Measurements from ENCODE around the gene ROR2.
"Not testable (repeated sequence)": the region's sequence is repeated elsewhere in the genome, so short reads cannot be mapped to it uniquely, and the experiment has no call there.

ROR2 gene

DNA sequence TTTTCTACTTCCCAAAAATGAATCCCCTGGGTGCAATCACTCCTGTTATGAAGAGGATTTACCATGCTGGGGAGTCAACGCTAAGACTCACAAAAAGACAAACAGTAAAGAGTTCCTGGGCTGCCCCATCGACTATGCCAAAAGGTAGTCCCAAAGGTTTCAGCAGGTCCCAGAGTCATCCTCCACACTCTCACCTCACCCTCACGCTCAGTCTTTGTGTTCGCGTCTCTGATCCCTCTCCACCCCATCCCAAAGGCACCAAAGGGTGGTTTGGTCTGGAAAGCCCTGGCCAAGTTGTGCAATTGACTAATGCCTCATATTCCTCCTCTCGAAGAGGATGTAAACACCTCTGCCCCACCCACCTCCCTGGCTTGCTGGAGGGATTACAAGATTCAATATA, 286.2 kb downstream of the ROR2 start:
- no peak for DNase-seq

DNA sequence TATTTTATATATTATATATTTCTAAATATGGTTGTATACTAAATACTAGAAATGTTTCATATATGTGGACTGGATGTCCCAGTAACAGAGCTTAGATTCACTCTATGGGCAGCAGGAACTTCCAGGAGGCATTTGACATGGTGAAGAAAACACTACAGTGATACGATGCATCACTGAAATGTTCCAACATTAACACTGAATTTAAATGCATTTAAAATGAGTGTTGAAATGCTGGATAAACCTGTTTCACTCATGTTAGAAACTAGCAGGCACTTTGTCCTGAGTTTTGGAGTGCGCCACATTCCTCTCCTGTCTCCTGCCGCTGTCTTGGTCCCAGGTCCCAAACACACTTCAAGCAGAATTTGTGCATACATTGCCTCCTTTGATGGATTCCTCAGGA, 288.6 kb downstream of the ROR2 start:
- no peak for DNase-seq

DNA sequence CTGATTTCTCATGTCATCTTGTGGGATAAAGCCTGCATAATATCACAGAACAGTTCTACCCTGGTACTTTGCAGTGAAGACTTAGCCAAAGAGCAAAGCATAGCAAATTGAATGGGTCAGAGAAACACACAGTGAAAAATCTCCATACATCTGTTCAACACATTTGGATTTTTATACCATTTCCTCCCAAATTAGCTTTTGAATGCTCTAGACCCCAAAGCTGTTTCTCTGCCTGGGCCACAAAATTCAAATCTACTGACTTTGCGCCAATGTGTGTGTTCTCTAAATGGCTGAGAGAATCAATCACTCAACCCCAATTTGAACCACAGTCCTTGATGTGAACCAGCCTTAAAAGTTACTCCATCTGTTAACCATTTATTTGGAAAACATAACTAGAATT, 289.5 kb downstream of the ROR2 start:
- DNase-seq = no peak

- no peak for DNase-seq
These were observed 290.2 kb downstream of the ROR2 start for GRCh38 chr9:91659529-91660495.

DNA sequence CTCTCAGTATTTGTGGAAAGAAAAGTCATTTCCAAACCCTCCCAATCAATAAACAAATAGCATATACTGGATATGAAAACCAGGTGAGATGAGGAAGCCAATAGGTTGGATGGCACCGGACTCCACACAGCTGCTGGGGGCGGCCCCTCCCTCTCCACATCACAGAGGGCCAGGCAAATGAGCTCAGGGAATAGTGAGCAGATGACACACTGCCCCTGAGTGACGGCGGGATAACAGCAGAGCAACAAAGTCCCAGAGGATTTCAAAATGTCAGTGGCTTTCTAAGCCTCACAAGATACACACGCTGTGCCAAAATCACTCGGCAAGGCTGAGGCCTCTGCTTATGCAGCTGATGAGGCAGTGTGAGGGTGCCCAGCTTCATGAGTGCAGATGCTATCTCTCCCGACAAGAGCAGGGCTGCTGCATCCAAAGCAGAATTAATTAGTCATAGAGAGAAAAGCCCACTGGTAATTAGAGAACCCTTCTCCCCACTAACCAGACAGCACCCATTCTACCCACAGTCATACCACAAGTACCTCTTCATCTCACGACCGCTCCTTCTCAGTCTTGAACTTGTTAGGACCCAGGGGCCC, 291.4 kb downstream of the ROR2 start:
- DNase-seq = peak; percentile 5

GRCh38 chr9:91657501-91657900, 292.5 kb downstream of the ROR2 start:
- DNase-seq = no peak

- no peak for DNase-seq
These were observed 294.4 kb downstream of the ROR2 start for GRCh38 chr9:91655658-91656057.

DNA sequence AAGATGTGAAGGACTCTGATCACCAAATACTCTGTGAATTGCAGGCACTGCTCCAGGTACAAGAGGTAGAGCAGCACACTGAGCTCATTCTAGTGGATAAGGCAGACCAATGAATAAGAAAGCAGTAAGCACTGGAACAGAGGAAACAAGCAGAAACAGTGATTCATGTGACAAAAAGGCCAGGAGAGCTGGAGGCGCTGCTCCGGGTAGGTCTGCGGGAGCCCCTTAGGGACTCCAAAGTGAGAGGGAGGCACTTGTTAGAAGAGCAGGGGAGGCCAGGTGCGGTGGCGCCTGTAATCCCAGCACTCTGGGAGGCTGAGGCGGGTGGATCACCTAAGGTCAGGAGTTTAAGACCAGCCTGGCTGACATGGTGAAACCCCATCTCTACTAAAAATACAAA, 294.8 kb downstream of the ROR2 start:
- no peak for DNase-seq

GRCh38 chr9:91654527-91654926, 295.5 kb downstream of the ROR2 start:
- no peak for DNase-seq

- no peak for DNase-seq
These were observed 302.7 kb downstream of the ROR2 start for GRCh38 chr9:91647371-91647770.

GRCh38 chr9:91646702-91647101, 303.3 kb downstream of the ROR2 start:
- DNase-seq = no peak

DNA sequence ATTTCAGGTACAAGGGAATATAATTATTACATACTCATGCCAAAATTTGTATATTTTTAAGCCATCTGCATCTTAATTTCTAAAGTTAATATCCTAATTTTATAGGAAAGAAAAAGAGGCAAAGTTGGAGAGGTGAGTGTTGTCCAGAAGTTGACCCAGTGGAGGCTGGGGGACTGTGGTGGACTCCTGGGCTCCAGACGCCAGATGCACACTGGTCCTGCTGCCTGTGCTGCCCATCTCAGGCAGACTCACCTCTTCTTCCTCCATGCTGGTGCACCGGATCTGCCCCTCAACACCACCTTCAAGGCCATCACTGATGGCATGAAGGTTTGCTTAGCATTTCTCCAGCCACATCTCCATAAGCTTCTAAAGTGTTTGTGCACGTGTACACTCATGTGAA, 305.6 kb downstream of the ROR2 start:
- DNase-seq = no peak

GRCh38 chr9:91643481-91644077, 306.4 kb downstream of the ROR2 start:
- DNase-seq = no peak

- no peak for DNase-seq
These were observed 307.3 kb downstream of the ROR2 start for GRCh38 chr9:91642771-91643170.

DNA sequence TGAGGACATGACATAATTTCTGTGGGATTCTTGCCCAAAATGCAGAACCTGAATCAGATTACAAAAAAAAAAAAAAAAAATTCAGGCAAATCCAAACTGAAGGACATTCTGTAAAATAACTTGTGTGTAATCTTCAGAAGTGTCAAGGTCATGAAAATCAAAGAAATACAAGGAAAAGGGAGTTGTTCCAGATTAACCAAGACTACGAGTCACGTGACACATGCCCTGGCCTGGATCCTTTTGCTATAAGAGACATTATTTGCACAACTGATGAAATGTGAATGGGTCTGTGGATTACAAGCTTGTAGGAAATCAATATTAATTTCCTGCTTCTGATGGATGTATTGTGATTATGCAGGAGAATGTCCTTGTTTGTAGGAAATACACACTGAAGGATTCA, 309.6 kb downstream of the ROR2 start:
- no peak for DNase-seq

DNA sequence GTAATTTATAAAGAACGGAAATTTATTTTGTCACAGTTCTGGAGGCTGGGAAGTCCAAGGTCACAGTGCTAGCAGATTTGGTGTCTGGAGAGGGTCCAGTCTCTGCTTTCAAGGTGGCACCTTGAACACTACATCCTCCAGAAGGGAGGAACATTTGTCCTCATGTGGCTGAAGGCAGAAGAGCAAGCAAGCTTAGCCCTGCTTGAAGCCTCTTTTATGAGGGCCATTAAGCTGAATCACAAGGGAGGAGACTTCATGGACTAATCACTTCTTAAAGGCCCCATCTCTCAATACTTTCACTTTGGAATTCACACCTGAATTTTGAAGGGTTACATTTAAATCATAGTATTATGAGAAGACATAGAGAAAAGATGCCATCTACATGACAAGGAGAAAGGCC, 311.0 kb downstream of the ROR2 start:
- no peak for DNase-seq

GRCh38 chr9:91634832-91635231, 315.2 kb downstream of the ROR2 start:
- not testable (repeated sequence) for DNase-seq

DNA sequence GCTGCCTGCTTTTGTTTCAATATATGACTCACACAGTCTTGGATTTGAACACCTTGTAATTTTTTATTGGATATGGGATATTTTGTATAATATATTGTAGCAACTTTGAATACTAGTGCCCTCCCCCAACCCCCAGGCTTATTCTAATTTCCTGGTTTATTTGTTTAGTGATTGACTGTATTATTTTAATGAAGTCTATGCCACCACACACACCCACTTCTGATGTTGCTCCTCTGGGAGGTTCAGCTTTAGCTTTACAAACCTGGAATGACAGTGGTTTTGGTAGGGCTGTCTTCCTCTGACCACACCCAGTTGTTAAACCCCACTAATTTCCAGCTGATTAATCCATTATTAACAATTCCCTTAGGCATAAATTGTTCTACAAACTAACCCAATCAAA, 320.3 kb downstream of the ROR2 start:
- no peak for DNase-seq

- DNase-seq = no peak
These were observed 321.1 kb downstream of the ROR2 start for GRCh38 chr9:91628892-91629291.

- no peak for DNase-seq
These were observed 324.7 kb downstream of the ROR2 start for GRCh38 chr9:91625331-91625730.

GRCh38 chr9:91623004-91623403, 327.0 kb downstream of the ROR2 start:
- DNase-seq = no peak

DNA sequence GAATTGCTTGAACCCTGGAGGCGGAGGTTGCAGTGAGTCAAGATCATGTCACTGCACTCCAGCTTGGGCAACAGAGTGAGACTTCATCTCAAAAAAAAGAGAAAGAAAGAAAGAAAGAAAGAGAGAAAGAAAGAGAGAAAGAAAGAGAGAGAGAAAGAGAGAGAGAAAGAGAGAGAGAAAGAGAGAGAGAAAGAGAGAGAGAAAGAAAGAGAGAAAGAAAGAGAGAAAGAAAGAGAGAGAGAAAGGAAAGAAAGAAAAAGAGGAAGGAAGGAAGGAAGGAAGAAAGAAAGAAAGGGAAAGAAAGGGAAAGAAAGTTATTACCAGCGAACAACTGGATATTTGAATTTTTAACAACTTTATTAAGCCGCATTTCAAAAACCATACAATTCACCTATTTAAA, 327.9 kb downstream of the ROR2 start:
- DNase-seq = not testable (repeated sequence)

GRCh38 chr9:91614044-91614443, 336.0 kb downstream of the ROR2 start:
- not testable (repeated sequence) for DNase-seq

GRCh38 chr9:91611582-91611981, 338.4 kb downstream of the ROR2 start:
- no peak for DNase-seq
